Activated CD8-positive, alpha-beta memory T cell treated with anti-CD3 and anti-CD28 coated beads for 4 hours (primary cell): ENCODE data around the gene HS3ST3B1.

Experiments
- DNase-seq, 2 donors: peaks; one replicate each; pipeline ENCODE4 v3.0.0-alpha.2; 2020; ENCODE audit warnings: low read depth in 2 of 2

HS3ST3B1 gene

GRCh38 chr17:14303343-14304221 lies 2.7 kb downstream of the HS3ST3B1 start:
- DNase-seq = no peak

GRCh38 chr17:14304222-14304772 lies 3.4 kb downstream of the HS3ST3B1 start:
- no peak for DNase-seq

- DNase-seq = no peak
Observed at GRCh38 chr17:14304773-14305517, 4.1 kb downstream of the HS3ST3B1 start.

- DNase-seq = no peak
Observed at GRCh38 chr17:14305785-14306496, 5.1 kb downstream of the HS3ST3B1 start.

- DNase-seq = no peak
Observed at GRCh38 chr17:14306596-14306995, 5.7 kb downstream of the HS3ST3B1 start.

GRCh38 chr17:14307560-14308024 lies 6.7 kb downstream of the HS3ST3B1 start:
- DNase-seq = no peak

GRCh38 chr17:14308636-14308964 lies 7.7 kb downstream of the HS3ST3B1 start:
- no peak for DNase-seq

- peak; percentile 83 to 84 for DNase-seq
Observed at GRCh38 chr17:14308965-14309879, 8.3 kb downstream of the HS3ST3B1 start.

GRCh38 chr17:14310101-14310500 lies 9.2 kb downstream of the HS3ST3B1 start:
- DNase-seq = no peak

GRCh38 chr17:14310605-14311004 lies 9.7 kb downstream of the HS3ST3B1 start:
- DNase-seq = no peak

GRCh38 chr17:14311186-14311705 lies 10.4 kb downstream of the HS3ST3B1 start:
- no peak for DNase-seq

- DNase-seq = no peak
Observed at GRCh38 chr17:14311981-14312380, 11.1 kb downstream of the HS3ST3B1 start.

- no peak for DNase-seq
Observed at GRCh38 chr17:14312522-14312921, 11.6 kb downstream of the HS3ST3B1 start.

- DNase-seq = no peak
Observed at GRCh38 chr17:14316126-14316832, 15.4 kb downstream of the HS3ST3B1 start.

GRCh38 chr17:14317383-14317782 lies 16.5 kb downstream of the HS3ST3B1 start:
- DNase-seq = no peak

- no peak for DNase-seq
Observed at GRCh38 chr17:14318109-14318917, 17.4 kb downstream of the HS3ST3B1 start.

GRCh38 chr17:14318918-14319205 lies 18.0 kb downstream of the HS3ST3B1 start:
- DNase-seq = no peak

GRCh38 chr17:14320098-14320497 lies 19.2 kb downstream of the HS3ST3B1 start:
- no peak for DNase-seq

- DNase-seq = no peak
Observed at GRCh38 chr17:14320734-14321475, 20.0 kb downstream of the HS3ST3B1 start.
